MCF 10A (cell line): ENCODE results near the gene CPED1. TPM values are rescaled to one million over a fixed set of nuclear protein-coding genes. Genes with fewer than 3 reads are reported as not detected.

Experiments used
- BruUV-seq: library from RNA; stranded (reverse); fragments of 400-500 nt; replicated peaks from 2 replicates; lab custom pipeline; 2021; lab: Mats Ljungman, UMichigan
- CTCF ChIA-PET: fragments of 300-600 bp; sonication (Branson Sonifier 250); formaldehyde crosslinking; extraction: SDS; loops from one replicate; lab custom pipeline; 2021; ENCODE audit warnings: antibody characterized with exemption, inconsistent platforms; lab: Yijun Ruan, JAX
- POLR2A ChIA-PET: fragments of 300-600, 350-650 bp; sonication (Branson Sonifier 250); formaldehyde crosslinking; extraction: SDS; loops from one replicate; lab custom pipeline; 2020; ENCODE audit warnings: antibody characterized with exemption, inconsistent platforms; lab: Yijun Ruan, JAX
- DNase-seq: peaks from one replicate; pipeline ENCODE4 v3.0.0-alpha.2; 2018; ENCODE audit not compliant: unreplicated experiment
- H3K27ac Mint-ChIP-seq: one replicate; pipeline ENCODE4 v1.8.0; 2022; ENCODE audit warnings: mild to moderate bottlenecking, low read depth, mixed read lengths; ENCODE audit not compliant: unreplicated experiment
- H3K27me3 Mint-ChIP-seq: one replicate; pipeline ENCODE4 v1.8.0; 2022; ENCODE audit warnings: mixed read lengths; ENCODE audit not compliant: insufficient read depth, unreplicated experiment
- H3K36me3 Mint-ChIP-seq: one replicate; pipeline ENCODE4 v1.8.0; 2022; ENCODE audit warnings: mild to moderate bottlenecking, moderate library complexity, mixed read lengths; ENCODE audit not compliant: insufficient read depth, unreplicated experiment
- H3K4me1 Mint-ChIP-seq: one replicate; pipeline ENCODE4 v1.8.0; 2022; ENCODE audit warnings: mixed read lengths; ENCODE audit not compliant: insufficient read depth, unreplicated experiment
- H3K4me3 Mint-ChIP-seq: one replicate; pipeline ENCODE4 v1.8.0; 2022; ENCODE audit warnings: mild to moderate bottlenecking, moderate library complexity, mixed read lengths; ENCODE audit not compliant: unreplicated experiment
- H3K9me3 Mint-ChIP-seq: one replicate; pipeline ENCODE4 v1.8.0; 2022; ENCODE audit warnings: mixed read lengths; ENCODE audit not compliant: unreplicated experiment
- intact Hi-C: fragments of 100-400 bp; cut with micrococcal nuclease; formaldehyde crosslinking; loops from 2 replicates; pipeline ENCODE4 v1.14.1; 2022
- total RNA-seq: library from RNA; stranded (reverse); gene quantifications from 2 replicates; pipeline ENCODE4 v1.2.3, GENCODE V29; 2022
- TF ChIP-seq, protein P1 (sequence below): fragments of 200-600 bp; IDR thresholded peaks from one replicate; pipeline ENCODE4 v1.8.0; 2022; ENCODE audit warnings: antibody characterized with exemption, mild to moderate bottlenecking; ENCODE audit not compliant: unreplicated experiment

The CPED1 gene
- total RNA-seq, 1 experiment from 2014 or later, result not detected

DNA sequence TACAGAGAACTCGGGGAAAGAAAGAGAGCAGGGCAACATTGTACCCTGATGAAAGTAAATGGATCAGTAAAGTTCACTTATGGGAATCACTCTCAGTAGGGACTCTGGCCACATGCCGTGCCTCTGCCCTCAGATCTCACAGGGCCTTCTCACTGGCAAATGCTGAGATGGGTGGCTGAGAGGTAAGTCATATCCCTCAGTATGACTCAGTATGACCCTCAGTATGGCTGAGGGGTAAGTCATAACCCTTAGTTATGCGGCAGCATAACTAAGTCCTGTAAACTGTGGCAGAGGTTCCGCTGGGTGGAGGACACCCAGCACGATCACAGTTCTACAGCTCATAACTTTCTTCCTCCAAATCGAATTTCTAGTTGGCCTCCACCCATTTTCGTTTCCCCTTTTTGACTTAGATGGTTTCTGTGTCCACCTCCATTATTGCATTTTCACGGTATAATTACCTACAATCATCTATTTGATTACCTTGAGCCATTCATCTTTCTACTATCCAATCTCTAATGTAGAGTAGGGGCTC lies 313.8 kb downstream of the CPED1 start:
- BruUV-seq, result no TSS peak
- Mint-ChIP-seq H3K27ac (no peak overlapping the region), H3K4me3 (no peak overlapping the region), H3K9me3 (no peaks in the 10 kb centered on the region), H3K27me3 (no peaks in the 10 kb centered on the region), H3K4me1 (peaks cover 7% of the 10 kb centered on the region), H3K36me3 (no peaks in the 10 kb centered on the region)
- ChIA-PET POLR2A (interaction anchor here (0.6 kb wide), 1 partner anchor 697 kb away, joined by 3 read pairs; no protein-coding TSS in a partner anchor), CTCF (no interaction called here)
- DNase-seq, result no peak
- TF ChIP-seq, protein P1, sequence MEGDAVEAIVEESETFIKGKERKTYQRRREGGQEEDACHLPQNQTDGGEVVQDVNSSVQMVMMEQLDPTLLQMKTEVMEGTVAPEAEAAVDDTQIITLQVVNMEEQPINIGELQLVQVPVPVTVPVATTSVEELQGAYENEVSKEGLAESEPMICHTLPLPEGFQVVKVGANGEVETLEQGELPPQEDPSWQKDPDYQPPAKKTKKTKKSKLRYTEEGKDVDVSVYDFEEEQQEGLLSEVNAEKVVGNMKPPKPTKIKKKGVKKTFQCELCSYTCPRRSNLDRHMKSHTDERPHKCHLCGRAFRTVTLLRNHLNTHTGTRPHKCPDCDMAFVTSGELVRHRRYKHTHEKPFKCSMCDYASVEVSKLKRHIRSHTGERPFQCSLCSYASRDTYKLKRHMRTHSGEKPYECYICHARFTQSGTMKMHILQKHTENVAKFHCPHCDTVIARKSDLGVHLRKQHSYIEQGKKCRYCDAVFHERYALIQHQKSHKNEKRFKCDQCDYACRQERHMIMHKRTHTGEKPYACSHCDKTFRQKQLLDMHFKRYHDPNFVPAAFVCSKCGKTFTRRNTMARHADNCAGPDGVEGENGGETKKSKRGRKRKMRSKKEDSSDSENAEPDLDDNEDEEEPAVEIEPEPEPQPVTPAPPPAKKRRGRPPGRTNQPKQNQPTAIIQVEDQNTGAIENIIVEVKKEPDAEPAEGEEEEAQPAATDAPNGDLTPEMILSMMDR, result no peak
- intact Hi-C loops, result no loop called here

DNA sequence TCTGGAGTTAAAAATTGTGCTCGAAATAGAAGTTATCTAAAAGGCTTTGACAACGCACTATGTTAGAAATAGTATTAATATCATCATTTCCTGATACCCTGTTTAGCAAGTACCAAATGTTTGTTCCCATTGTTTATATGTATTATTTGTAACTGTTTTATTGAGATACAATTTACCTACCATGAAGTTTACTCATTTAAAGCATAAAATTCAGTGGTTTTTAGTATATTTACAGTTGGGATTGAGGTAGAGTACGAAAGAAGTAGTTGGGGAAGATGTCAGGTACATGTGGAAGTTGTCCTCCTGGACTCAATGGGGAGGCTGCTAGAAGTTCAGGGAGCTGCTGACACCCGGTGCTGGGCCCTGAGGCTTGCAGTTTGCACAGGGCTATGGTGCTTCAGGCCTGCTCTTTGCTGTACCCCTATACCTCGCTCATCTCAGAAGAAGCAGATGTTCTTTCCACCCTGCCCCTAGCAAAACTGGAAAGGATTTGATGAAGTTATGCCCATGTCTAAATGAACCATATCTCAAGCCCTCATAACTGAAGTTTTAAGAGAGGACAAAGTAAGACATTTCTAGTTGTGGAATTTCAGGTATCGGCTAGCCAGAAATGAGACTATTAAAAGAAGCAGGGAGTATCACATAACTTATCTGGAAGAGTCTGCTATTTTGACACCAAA lies 315.1 kb downstream of the CPED1 start:
- Mint-ChIP-seq H3K27ac (no peak overlapping the region), H3K27me3 (no peaks in the 10 kb centered on the region), H3K9me3 (no peaks in the 10 kb centered on the region), H3K4me1 (peaks cover 7% of the 10 kb centered on the region), H3K4me3 (no peak overlapping the region), H3K36me3 (no peaks in the 10 kb centered on the region)
- TF ChIP-seq, protein P1, result no peak
- no peak for DNase-seq
- ChIA-PET POLR2A (no interaction called here), CTCF (no interaction called here)
- no TSS peak for BruUV-seq
- intact Hi-C loops, result no loop called here

DNA sequence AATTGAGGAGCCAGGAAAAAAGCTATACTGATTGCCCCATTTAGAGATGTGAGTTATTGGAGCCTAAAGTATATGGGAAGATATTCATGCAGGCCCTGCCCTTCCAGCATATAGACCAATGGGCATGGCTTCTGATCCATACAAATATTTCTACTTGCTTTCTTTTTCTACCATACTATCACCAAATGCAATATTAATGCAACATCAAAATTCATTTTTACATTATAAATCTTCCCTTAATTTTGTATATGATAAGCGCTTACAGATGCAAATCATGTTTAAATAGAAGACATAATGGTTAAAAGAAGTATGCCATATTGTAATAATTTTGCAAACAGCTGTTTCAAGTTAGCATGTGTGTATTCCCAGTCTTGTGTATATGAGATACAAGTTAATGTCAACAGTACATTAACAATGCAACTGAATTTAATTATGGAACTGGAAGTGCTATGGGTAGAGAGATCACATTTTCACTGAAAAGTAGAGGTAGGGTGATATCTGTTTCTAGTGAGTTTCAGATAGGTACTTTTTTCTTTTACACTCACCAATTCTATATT lies 315.7 kb downstream of the CPED1 start:
- intact Hi-C loops, result no loop called here
- TF ChIP-seq, protein P1, result no peak
- no TSS peak for BruUV-seq
- Mint-ChIP-seq H3K4me3 (no peak overlapping the region), H3K36me3 (no peaks in the 10 kb centered on the region), H3K27ac (no peak overlapping the region), H3K9me3 (no peaks in the 10 kb centered on the region), H3K27me3 (peaks cover 5% of the 10 kb centered on the region), H3K4me1 (peaks cover 7% of the 10 kb centered on the region)
- DNase-seq, result no peak
- ChIA-PET POLR2A (no interaction called here), CTCF (interaction anchor here (0.8 to 1.2 kb wide), 2 partner anchors 9 to 22 kb away, joined by 3 to 4 read pairs; no protein-coding TSS in a partner anchor)

DNA sequence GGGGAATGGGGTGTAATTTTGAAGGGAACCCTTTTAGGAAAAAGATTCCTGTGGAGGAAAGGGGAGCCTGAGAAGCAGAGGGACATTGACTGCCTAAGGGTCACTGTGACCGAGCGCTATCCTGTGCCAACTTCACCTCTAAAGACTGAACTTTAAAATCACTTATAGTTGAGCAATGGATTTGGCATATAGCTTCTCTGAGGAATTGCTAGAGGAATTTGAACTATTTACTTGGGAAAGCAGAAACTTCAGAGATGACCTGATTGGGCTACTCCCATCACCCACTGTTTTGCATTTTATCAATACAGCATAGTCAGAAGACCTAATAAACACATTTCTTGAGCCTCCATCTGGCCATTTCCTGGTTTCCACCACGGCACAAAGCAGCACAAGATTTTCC lies 316.6 kb downstream of the CPED1 start:
- no peak overlapping the region for H3K4me3 Mint-ChIP-seq
- H3K27ac Mint-ChIP-seq, result no peak overlapping the region
- H3K27me3 Mint-ChIP-seq, result peaks cover 14% of the 10 kb centered on the region
- CTCF ChIA-PET, result interaction anchor here (0.8 to 1.2 kb wide), 2 partner anchors 10 to 21 kb away, joined by 3 to 4 read pairs; no protein-coding TSS in a partner anchor
- H3K9me3 Mint-ChIP-seq, result peaks cover 7% of the 10 kb centered on the region
- BruUV-seq, result no TSS peak
- POLR2A ChIA-PET, result no interaction called here
- peaks cover 7% of the 10 kb centered on the region for H3K4me1 Mint-ChIP-seq
- TF ChIP-seq, protein P1, result no peak
- DNase-seq, result no peak
- H3K36me3 Mint-ChIP-seq, result no peaks in the 10 kb centered on the region
- intact Hi-C loops, result no loop called here
